IPS DF 19.7 (cell line): ENCODE data around the gene GANAB.
"Not testable (repeated sequence)": the region's sequence is repeated elsewhere in the genome, so short reads cannot be mapped to it uniquely, and the experiment has no call there.

ENCODE experiments used
- DNase-seq: peaks from one replicate; pipeline ENCODE4 v3.0.0-alpha.2; 2013; ENCODE audit warnings: low read depth, low spot score

GANAB gene

DNA sequence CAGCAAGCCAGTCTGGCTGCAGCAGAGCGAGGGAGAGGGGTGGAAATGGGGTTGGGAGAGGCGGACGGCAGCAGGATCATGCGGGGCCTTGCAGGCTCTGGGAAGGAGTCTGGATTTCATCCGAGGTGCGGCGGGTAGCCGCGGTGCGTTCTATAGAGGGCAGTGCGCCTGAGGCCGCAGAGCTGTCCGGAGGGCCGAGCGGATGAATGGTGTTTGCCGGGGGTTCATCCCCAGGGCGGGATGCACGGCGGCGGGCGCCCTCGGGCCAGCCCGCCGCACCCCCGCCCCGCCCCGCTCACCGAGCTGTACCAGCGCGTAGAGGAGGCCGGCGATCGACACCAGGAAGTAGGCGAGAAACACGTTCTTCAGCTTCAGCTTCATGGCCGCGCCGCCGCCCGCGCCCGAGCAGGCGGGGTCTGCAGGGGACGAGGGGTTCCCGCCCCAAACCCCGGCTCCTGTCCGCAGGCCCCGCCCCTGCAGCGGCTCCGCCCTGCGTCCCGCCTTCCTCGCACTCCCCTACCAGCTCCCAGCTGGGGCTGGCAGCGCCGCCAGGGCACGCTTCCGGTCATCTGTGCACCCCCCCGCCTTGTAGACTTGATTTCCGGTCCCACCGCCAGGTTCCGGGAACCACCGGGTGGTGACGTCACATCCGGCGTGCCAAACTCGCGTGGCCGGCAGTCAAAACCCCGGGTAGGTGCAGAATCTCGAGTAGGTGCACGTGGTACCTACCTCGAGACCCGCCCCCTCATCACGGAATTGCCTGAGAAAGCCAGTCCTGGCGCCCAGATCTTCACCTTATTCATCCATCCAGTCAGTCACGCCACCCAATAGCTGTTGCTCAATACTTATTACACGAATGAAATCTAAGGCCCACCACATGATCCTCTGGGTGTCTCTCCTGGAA, 24.6 kb downstream of the GANAB start, which contains the start of gene B3GAT3:
Gene B3GAT3 (minus strand): TSS at position 420 of the 904 bp plus-strand sequence. CDS start 39 bp downstream, at position 381.
- DNase-seq: peak; percentile 95

GRCh38 chr11:62621027-62621566, 25.3 kb downstream of the GANAB start:
- no peak for DNase-seq

DNA sequence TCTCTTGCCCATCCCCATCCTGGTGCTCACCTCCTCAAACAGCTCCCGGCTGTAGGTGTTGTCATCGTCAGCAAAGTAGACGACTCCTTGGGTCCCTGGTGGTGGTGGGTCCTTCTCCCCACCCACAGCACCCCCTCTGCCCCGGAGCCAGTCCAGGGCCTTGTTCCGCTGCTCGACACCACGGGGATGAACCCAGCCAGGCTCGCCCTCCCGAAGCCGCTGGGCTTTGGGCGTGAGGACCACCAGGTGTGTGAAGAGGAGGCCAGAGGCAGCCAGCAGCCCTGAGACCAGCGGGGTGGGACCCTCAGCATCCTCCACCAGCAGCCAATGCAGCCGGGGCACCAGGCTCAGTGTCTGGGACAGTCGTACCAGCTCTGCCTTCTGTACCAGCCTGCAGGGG, 29.5 kb downstream of the GANAB start:
- DNase-seq: not testable (repeated sequence)

DNA sequence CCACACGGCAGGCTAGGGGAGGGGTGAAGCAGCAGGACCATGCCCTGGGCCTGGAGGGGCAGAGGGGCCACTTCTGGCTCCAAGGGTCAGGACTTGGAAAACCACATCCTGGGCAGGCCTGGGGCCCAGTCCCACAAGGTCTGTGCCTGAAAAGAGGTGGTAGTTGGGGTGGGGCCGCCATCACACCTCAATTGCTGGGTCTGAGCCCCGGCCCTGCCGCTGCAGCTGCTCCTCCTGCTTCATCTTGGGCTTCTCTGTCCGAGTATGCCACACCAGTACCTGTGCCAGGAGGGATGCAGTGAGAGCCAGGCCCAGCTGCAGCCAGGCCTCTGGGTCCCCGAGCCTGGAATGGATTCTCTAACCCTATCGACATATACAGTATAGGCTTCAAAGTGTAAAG, 30.9 kb downstream of the GANAB start:
- no peak for DNase-seq

DNA sequence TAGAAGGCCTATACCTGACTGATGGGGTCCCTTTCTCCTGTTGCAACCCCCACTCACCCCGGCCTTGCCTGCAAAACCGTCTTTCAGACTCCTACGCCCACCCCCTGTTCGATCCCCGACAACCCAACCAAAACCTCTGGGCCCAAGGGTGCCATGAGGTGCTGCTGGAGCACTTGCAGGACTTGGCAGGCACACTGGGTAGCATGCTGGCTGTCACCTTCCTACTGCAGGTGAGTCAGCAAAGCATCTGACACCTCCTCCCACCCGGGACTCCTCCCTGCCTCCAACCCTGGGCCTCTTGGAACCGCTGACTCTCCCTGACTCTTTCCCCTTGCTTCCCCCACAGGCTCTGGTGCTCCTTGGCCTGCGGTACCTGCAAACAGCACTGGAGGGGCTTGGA, 32.1 kb downstream of the GANAB start:
- no peak for DNase-seq

- no peak for DNase-seq
These were observed 33.1 kb downstream of the GANAB start for GRCh38 chr11:62613291-62613778.

GRCh38 chr11:62612366-62613290, 33.8 kb downstream of the GANAB start, which contains the start of the genes EML3 and ROM1:
EML3 (minus strand) TSS chr11:62612775; CDS start chr11:62612457, 318 bp downstream.
ROM1 (plus strand) TSS chr11:62613257; CDS start chr11:62613282, 25 bp downstream.
- no peak for DNase-seq

- no peak for DNase-seq
These were observed 34.6 kb downstream of the GANAB start for GRCh38 chr11:62611705-62612365.

DNA sequence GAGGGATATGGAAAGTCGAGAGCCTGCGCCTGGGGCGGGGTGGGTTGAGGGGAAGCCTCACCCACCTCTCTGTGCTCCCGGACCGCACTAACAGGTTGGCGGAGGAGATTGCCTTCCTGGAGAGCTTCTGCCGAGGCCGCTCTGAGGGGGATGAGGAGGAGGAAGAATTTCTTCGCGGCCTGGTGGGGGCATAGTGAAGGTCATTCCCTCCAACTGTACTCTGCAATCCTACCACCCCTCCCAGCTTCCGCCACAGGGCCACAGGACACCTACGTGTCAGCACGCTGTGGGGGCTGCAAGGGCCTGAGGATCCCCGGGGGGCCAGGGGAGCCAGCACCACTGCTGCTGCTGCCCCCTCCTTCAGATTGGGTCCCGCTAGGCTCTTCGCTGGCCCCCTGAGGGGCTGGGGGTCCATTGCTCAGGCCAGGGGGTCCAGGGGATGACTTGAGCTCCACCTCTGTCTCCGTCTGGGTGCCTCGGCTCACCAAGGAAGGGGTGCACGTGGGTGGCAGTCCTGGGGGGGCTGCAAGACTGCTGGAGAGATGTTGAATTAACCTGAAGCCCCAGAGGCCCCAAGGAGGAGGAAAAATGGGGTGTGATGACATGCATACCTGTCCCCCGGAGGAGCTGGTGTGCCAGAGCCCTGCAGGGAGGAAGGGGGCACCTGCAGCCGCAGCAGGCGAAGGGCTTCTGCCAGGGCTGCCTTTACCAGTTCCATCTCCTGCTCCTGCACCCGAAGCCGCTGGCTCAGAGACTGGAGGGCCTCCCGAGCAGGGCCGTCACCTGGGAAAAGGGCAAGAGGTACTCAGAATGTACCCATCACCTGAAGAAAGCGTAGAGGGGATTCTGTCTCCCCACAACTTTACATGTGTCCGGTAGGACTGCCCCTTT, 35.4 kb downstream of the GANAB start:
- DNase-seq: no peak

DNA sequence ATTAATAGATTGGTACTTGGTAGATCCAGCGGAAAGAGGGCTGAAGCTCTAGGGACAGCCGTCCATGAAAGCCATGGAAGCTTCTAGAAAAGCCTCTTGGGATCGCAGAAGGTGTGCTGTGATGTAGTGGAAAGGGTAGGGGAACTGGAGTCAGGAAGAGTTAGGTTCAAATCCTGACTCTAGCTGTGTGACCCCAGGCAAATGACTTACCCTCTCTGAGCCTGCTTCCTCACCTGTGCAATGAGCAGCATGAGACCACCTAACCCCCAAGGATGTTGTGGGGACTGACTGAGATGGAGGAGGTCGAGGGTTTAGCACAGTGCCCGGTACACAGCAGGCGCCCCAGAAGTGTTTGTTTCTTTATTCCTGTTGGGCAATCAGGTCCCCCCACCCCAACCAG, 36.0 kb downstream of the GANAB start:
- DNase-seq: no peak

DNA sequence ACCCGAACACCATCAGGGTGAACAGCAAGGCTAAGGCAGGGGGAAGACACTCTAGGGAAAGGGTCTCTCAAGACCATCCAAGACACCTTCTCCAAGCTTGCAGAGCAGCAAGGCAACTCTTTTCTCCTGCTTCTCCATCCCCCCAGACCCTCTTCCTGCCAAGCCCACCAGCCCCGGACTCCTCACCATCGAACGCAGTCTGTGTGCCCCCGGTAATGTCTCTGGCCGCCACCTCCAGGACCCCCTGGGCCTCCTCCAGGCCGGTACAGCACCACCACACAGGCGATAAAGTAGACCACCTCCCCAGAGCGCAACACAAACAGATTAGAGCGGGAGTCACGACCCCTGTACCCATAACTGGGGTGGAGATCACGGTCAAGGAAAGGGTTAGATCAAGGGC, 37.6 kb downstream of the GANAB start:
- no peak for DNase-seq

GRCh38 chr11:62607714-62608113, 38.7 kb downstream of the GANAB start:
- DNase-seq: no peak

DNA sequence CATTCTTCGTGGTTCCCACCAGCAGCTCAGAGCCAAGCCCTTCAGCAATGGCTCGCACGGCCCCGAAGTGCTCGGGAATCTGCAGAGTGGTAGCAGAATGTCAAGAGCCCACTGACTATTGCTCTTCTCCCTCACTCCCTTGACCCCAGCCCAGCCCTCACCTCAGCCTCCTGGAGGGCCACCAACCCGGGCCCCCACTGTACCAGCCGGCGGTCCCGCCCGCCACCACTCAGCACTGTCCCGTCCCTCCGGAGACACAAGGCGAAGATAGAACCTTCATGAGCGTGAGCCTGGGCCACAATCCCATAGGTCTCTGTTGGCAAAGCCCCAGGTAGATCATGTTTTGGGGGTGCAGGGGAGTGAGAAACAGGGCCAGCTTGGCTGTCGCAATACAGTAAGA, 40.5 kb downstream of the GANAB start:
- DNase-seq: no peak

DNA sequence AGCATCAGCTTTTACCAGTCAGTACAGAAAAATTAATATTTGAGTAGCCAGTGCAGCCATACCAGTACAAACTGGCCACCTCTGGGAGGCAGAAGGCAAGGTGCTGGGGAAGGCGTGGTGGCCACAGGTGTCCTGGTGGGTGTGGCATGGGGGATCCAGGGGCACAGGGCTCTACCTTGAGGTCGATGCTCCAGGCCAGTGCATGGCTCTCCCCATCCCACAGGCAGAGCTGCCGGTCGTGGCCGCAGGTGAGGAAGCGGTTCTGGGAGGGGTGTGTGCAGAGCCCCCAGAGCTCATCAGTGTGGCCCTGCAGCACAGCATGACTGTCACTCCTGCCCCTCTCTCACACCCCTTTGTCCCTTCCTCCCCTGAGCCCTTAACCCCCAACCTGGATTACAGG, 40.9 kb downstream of the GANAB start:
- no peak for DNase-seq

- no peak for DNase-seq
These were observed 41.8 kb downstream of the GANAB start for GRCh38 chr11:62604460-62605120.

DNA sequence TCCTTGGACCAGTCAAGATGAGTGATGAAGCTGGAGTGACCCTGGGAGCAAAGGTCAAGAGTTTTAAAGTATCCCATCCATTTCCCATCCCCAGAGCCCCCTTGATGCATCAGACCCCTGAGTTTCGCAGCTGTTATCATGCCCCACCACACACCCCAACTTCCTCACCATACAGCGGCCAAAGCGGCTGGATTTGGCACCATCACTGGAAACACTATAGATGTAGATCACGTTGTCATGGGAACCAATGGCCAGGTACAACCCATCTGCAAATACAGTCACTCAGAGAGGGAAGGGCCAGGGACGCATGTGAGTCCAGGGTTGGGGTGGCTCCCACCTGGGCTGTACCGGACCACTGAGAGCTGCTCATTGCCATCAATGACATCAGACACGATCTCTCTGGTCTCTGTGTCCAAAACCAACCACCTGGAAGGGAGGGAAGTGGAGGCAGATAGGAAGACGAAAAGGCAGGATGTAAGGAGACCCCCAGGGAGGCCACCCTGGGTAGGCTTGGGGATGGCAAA, 42.6 kb downstream of the GANAB start:
- DNase-seq: no peak

GRCh38 chr11:62603072-62603408, 43.4 kb downstream of the GANAB start:
- no peak for DNase-seq

DNA sequence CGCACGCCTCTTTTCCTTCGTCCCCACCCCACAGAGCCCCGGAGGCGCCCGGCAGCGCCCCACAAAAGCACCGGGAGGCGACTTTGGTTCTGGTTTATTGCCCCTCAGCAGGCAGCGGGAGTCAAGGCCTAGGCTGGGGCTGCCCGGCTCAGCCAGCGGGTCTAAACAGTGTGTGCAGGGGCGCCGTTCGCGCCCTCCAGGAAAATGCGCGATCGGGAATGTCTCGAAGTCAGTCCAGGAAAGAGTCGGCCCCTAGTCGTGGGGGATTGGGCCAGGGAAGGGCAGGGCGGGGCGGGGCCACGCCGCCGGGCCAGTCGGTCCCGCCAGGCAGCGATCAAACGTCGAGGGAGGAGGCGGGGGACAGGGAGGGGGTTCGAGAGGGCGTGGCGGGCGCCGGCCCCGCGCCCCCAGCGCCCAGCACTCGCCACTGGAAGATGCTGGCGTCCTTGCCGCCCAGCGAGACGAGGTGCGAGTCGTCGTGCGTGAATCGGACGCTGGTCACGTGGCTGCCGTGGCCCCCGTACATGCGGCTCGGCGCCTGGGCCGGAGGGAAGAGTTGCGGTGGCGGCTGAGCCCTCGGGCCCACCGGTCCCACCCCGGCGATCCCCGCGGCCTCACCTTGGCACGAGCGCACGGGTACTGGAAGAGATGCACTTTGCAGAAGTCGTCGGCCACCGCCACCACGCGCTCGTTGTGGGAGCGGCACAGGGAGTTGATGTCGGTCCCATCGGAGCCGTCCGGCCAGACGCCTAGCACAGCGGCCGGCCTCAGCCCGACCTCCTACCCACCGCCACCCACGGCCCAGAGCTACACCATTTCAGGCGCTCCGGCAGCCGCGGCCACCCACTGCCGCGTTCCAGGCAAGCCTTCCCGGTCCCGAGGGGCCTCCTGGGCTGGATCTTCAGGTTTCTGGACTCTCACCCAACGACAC, 44.0 kb downstream of the GANAB start:
- no peak for DNase-seq
